DND-41 (cell line): ENCODE measurements around the gene CAB39L.

Source experiments
- ATAC-seq: fragments of 200-7000 bp; cut with Tn5 transposase; 3 replicates; pipeline ENCODE4 v1.9.1; 2021; ENCODE audit warnings: low read depth; ENCODE audit not compliant: insufficient read depth
- DNase-seq: peaks from one replicate; pipeline ENCODE4 v3.0.0-alpha.2; 2020
- H2AFZ ChIP-seq: 2 replicates; pipeline ENCODE4 v1.6.0; 2012; ENCODE audit warnings: low read depth, low read length
- H3K27ac ChIP-seq: 2 replicates; pipeline ENCODE4 v1.5.1; 2012; ENCODE audit warnings: low read length, inconsistent platforms
- H3K27me3 ChIP-seq: fragments of 200-600 bp; sonication (generic); 2 replicates; pipeline ENCODE4 v1.6.0; 2012; ENCODE audit warnings: low read length, mild to moderate bottlenecking, inconsistent platforms; ENCODE audit not compliant: insufficient read depth, poor library complexity
- H3K36me3 ChIP-seq: 2 replicates; pipeline ENCODE4 v1.5.1; 2012; ENCODE audit warnings: low read length, inconsistent platforms; ENCODE audit not compliant: insufficient read depth
- H3K4me1 ChIP-seq: 2 replicates; pipeline ENCODE4 v1.5.1; 2012; ENCODE audit warnings: mild to moderate bottlenecking, low read length; ENCODE audit not compliant: insufficient read depth
- H3K4me2 ChIP-seq: 2 replicates; pipeline ENCODE4 v1.6.0; 2012; ENCODE audit warnings: mild to moderate bottlenecking, moderate library complexity, low read length, inconsistent platforms; ENCODE audit not compliant: insufficient read depth
- H3K4me3 ChIP-seq, 2 experiments: fragments of 200-600 bp in 1 of 2; shearing (Covaris generic) in 1 of 2; 2 replicates each; pipeline ENCODE4 v1.5.1; 2012 to 2016; ENCODE audit warnings: inconsistent platforms in 2 of 2, low read length in 2 of 2, mild to moderate bottlenecking in 2 of 2, low read depth in 1 of 2, moderate library complexity in 1 of 2
- H3K79me2 ChIP-seq: 2 replicates; pipeline ENCODE4 v1.6.0; 2012; ENCODE audit warnings: low read length, inconsistent platforms; ENCODE audit not compliant: insufficient read depth
- H3K9ac ChIP-seq: 2 replicates; pipeline ENCODE4 v1.6.0; 2012; ENCODE audit warnings: low read depth, mild to moderate bottlenecking, inconsistent platforms, low read length, moderate library complexity
- H3K9me3 ChIP-seq: 2 replicates; pipeline ENCODE4 v1.5.1; 2012; ENCODE audit warnings: low read length, moderate library complexity, mild to moderate bottlenecking, inconsistent platforms; ENCODE audit not compliant: insufficient read depth, severe bottlenecking
- H4K20me1 ChIP-seq: 2 replicates; pipeline ENCODE4 v1.6.0; 2012; ENCODE audit warnings: low read length; ENCODE audit not compliant: insufficient read depth
- CTCF ChIP-seq: IDR thresholded peaks from 2 replicates; pipeline ENCODE4 v1.5.1; 2012; ENCODE audit warnings: borderline replicate concordance, low read length, moderate library complexity, mild to moderate bottlenecking; ENCODE audit not compliant: poor library complexity, severe bottlenecking; ENCODE audit errors: extremely low read depth
- EZH2 ChIP-seq: IDR thresholded peaks from 3 replicates; pipeline ENCODE4 v1.6.1; 2012; ENCODE audit warnings: borderline replicate concordance, low read depth, mild to moderate bottlenecking, moderate library complexity, low read length, inconsistent platforms; ENCODE audit not compliant: severe bottlenecking

The CAB39L gene

GRCh38 chr13:49399801-49400472, 43.9 kb downstream of the CAB39L start:
- Histone ChIP-seq H3K9me3 (no peaks in the 10 kb centered on the region), H3K4me1 (no peaks in the 10 kb centered on the region), H3K4me2 (no peak overlapping the region), H3K4me3 (no peak overlapping the region), H3K36me3 (no peaks in the 10 kb centered on the region), H4K20me1 (no peaks in the 10 kb centered on the region), H3K27me3 (no peaks in the 10 kb centered on the region), H3K27ac (no peak overlapping the region), H2AFZ (no peak overlapping the region), H3K9ac (no peak overlapping the region), H3K79me2 (no peaks in the 10 kb centered on the region)
- ATAC-seq (no peak), DNase-seq (no peak)
- no peak for TF ChIP-seq EZH2
- no peak for TF ChIP-seq CTCF

GRCh38 chr13:49395878-49396380, 47.9 kb downstream of the CAB39L start:
- Histone ChIP-seq H3K27me3 (no peaks in the 10 kb centered on the region), H3K9me3 (no peaks in the 10 kb centered on the region), H4K20me1 (no peaks in the 10 kb centered on the region), H3K4me2 (no peak overlapping the region), H3K4me3 (no peak overlapping the region), H3K27ac (no peak overlapping the region), H3K79me2 (no peaks in the 10 kb centered on the region), H3K4me1 (no peaks in the 10 kb centered on the region), H3K9ac (no peak overlapping the region), H3K36me3 (no peaks in the 10 kb centered on the region), H2AFZ (no peak overlapping the region)
- TF ChIP-seq EZH2 = no peak
- no peak for TF ChIP-seq CTCF
- DNase-seq (no peak), ATAC-seq (no peak)

GRCh38 chr13:49395451-49395865, 48.4 kb downstream of the CAB39L start:
- Histone ChIP-seq H3K9ac (no peak overlapping the region), H2AFZ (no peak overlapping the region), H3K4me1 (no peaks in the 10 kb centered on the region), H3K9me3 (no peaks in the 10 kb centered on the region), H4K20me1 (no peaks in the 10 kb centered on the region), H3K27me3 (no peaks in the 10 kb centered on the region), H3K36me3 (no peaks in the 10 kb centered on the region), H3K27ac (no peak overlapping the region), H3K79me2 (no peaks in the 10 kb centered on the region), H3K4me3 (no peak overlapping the region), H3K4me2 (no peak overlapping the region)
- DNase-seq (no peak), ATAC-seq (no peak)
- no peak for TF ChIP-seq EZH2

GRCh38 chr13:49388091-49388635, 55.7 kb downstream of the CAB39L start:
- H3K4me2 ChIP-seq = no peak overlapping the region
- no peak overlapping the region for H3K4me3 ChIP-seq
- no peak overlapping the region for H2AFZ ChIP-seq
- H3K27me3 ChIP-seq = no peaks in the 10 kb centered on the region
- no peaks in the 10 kb centered on the region for H3K36me3 ChIP-seq
- DNase-seq = no peak
- no peaks in the 10 kb centered on the region for H3K79me2 ChIP-seq
- ATAC-seq = no peak
- no peaks in the 10 kb centered on the region for H4K20me1 ChIP-seq
- H3K27ac ChIP-seq = no peak overlapping the region
- H3K9ac ChIP-seq = no peak overlapping the region
- TF ChIP-seq EZH2 (no peak), CTCF (no peak)
- H3K9me3 ChIP-seq = no peaks in the 10 kb centered on the region
- H3K4me1 ChIP-seq = no peaks in the 10 kb centered on the region
